Neural crest cell (in vitro differentiated cells): ENCODE data around the gene TACC2. TPM values are rescaled to one million over a fixed set of nuclear protein-coding genes. Genes with fewer than 3 reads are reported as not detected.
"Not testable (repeated sequence)": the region's sequence is repeated elsewhere in the genome, so short reads cannot be mapped to it uniquely, and the experiment has no call there.

Experiments used
- DNase-seq: peaks from one replicate; pipeline ENCODE4 v3.0.0; 2021; ENCODE audit warnings: low read depth, mixed read lengths, low spot score
- H3K27ac Mint-ChIP-seq: one replicate; pipeline ENCODE4 v1.8.0; 2021; ENCODE audit warnings: mild to moderate bottlenecking, mixed read lengths; ENCODE audit not compliant: unreplicated experiment
- H3K27me3 Mint-ChIP-seq: 2 replicates; pipeline ENCODE4 v1.8.0; 2021; ENCODE audit warnings: low read depth, mild to moderate bottlenecking, mixed read lengths
- H3K36me3 Mint-ChIP-seq: 2 replicates; pipeline ENCODE4 v1.8.0; 2021; ENCODE audit warnings: low read depth, mild to moderate bottlenecking, mixed read lengths
- H3K4me1 Mint-ChIP-seq: 2 replicates; pipeline ENCODE4 v1.8.0; 2021; ENCODE audit warnings: mixed read lengths
- H3K4me3 Mint-ChIP-seq: one replicate; pipeline ENCODE4 v1.8.0; 2021; ENCODE audit warnings: mild to moderate bottlenecking, mixed read lengths
- H3K9me3 Mint-ChIP-seq: 2 replicates; pipeline ENCODE4 v1.8.0; 2021; ENCODE audit warnings: mixed read lengths
- CTCF ChIP-seq: fragments of 200-600 bp; sonication (generic); conservative IDR thresholded peaks from 2 replicates; pipeline ENCODE4 v1.5.0; 2021; ENCODE audit warnings: antibody characterized with exemption, mild to moderate bottlenecking
- total RNA-seq: library from RNA; stranded (reverse); gene quantifications from 2 replicates; pipeline ENCODE4 v1.2.1, GENCODE V29; 2021

The TACC2 gene
- total RNA-seq, 1 donor from 2014 or later, result 48.2 TPM

GRCh38 chr10:122197611-122198222 lies 208.8 kb downstream of the TACC2 start:
- peak overlapping the region; percentile 42 for H3K4me3 Mint-ChIP-seq
- H3K27ac Mint-ChIP-seq, result peak overlapping the region; percentile 90

GRCh38 chr10:122198631-122199030 lies 209.7 kb downstream of the TACC2 start:
- Mint-ChIP-seq H3K9me3 (no peaks in the 10 kb centered on the region), H3K4me3 (no peak overlapping the region), H3K4me1 (peaks cover 32% of the 10 kb centered on the region), H3K36me3 (peaks cover 21% of the 10 kb centered on the region), H3K27ac (peak overlapping the region; percentile 67), H3K27me3 (no peaks in the 10 kb centered on the region)
- TF ChIP-seq CTCF, result no peak
- no peak for DNase-seq

More at GRCh38 chr10:122197611-122198222, 208.8 kb downstream of the TACC2 start:
- no peak for TF ChIP-seq CTCF
- H3K36me3 Mint-ChIP-seq, result peaks cover 21% of the 10 kb centered on the region
- no peak for DNase-seq
- no peaks in the 10 kb centered on the region for H3K27me3 Mint-ChIP-seq
- no peaks in the 10 kb centered on the region for H3K9me3 Mint-ChIP-seq
- peaks cover 41% of the 10 kb centered on the region for H3K4me1 Mint-ChIP-seq

- no peak for TF ChIP-seq CTCF
- H3K36me3 Mint-ChIP-seq, result peaks cover 21% of the 10 kb centered on the region
- H3K27ac Mint-ChIP-seq, result peak overlapping the region; percentile 62
- H3K4me1 Mint-ChIP-seq, result peaks cover 30% of the 10 kb centered on the region
- no peak overlapping the region for H3K4me3 Mint-ChIP-seq
- DNase-seq, result no peak
- H3K27me3 Mint-ChIP-seq, result no peaks in the 10 kb centered on the region
- no peaks in the 10 kb centered on the region for H3K9me3 Mint-ChIP-seq
Observed at GRCh38 chr10:122199070-122199469, 210.1 kb downstream of the TACC2 start.

- no peak for DNase-seq
- Mint-ChIP-seq H3K36me3 (peaks cover 21% of the 10 kb centered on the region), H3K4me1 (peaks cover 25% of the 10 kb centered on the region), H3K4me3 (no peak overlapping the region), H3K27ac (no peak overlapping the region), H3K27me3 (no peaks in the 10 kb centered on the region), H3K9me3 (no peaks in the 10 kb centered on the region)
- no peak for TF ChIP-seq CTCF
Observed at GRCh38 chr10:122199689-122200088, 210.7 kb downstream of the TACC2 start.

GRCh38 chr10:122201401-122201800 lies 212.4 kb downstream of the TACC2 start:
- H3K27ac Mint-ChIP-seq, result no peak overlapping the region
- H3K4me3 Mint-ChIP-seq, result no peak overlapping the region
- H3K36me3 Mint-ChIP-seq, result peaks cover 16% of the 10 kb centered on the region
- no peak for TF ChIP-seq CTCF
- H3K9me3 Mint-ChIP-seq, result no peaks in the 10 kb centered on the region
- peaks cover 13% of the 10 kb centered on the region for H3K4me1 Mint-ChIP-seq
- no peak for DNase-seq
- H3K27me3 Mint-ChIP-seq, result no peaks in the 10 kb centered on the region

GRCh38 chr10:122203180-122203579 lies 214.2 kb downstream of the TACC2 start:
- not testable (repeated sequence) for H3K27ac Mint-ChIP-seq, H3K4me1 Mint-ChIP-seq, H3K9me3 Mint-ChIP-seq, DNase-seq, H3K27me3 Mint-ChIP-seq, H3K4me3 Mint-ChIP-seq
- H3K36me3 Mint-ChIP-seq, result peaks cover 15% of the 10 kb centered on the region
